Body of pancreas (tissue), 4 donors: Measurements from ENCODE around the gene KLHDC10. TPM values are rescaled to one million over a fixed set of nuclear protein-coding genes. Genes with fewer than 3 reads are reported as not detected.

Source experiments
- ATAC-seq: fragments of 150-250 bp; one replicate; pipeline ENCODE4 v1.9.1; 2016
- DNase-seq, 4 donors: peaks; one replicate each; pipeline ENCODE4 v3.0.0-alpha.2; 2019
- H3K27ac ChIP-seq, 4 donors: fragments of 200-600 bp; sonication (generic); 1 replicate in 3 of 4; 2 replicates in 1 of 4; pipeline versions ENCODE4 v1.5.1 to v1.6.1; 2016 to 2019; ENCODE audit warnings: mild to moderate bottlenecking in 1 of 4, mixed read lengths in 1 of 4, moderate library complexity in 1 of 4
- H3K27me3 ChIP-seq, 2 donors: fragments of 200-600 bp; sonication (generic); one replicate each; pipeline ENCODE4 v1.6.0; 2016; ENCODE audit warnings: mild to moderate bottlenecking in 1 of 2
- H3K36me3 ChIP-seq, 2 donors: fragments of 200-600 bp; sonication (generic); replicated peaks in 1 of 2; 2 replicates each; pipeline ENCODE4 v1.5.1; 2016; ENCODE audit warnings: low read depth in 2 of 2; ENCODE audit not compliant: insufficient read depth in 1 of 2
- H3K4me1 ChIP-seq: fragments of 200-600 bp; sonication (generic); one replicate; pipeline ENCODE4 v1.6.0; 2016
- H3K4me3 ChIP-seq, 2 donors: fragments of 200-600 bp; sonication (generic); 1 replicate in 1 of 2; 2 replicates in 1 of 2; pipeline ENCODE4 v1.5.1; 2016 to 2019
- H3K9me3 ChIP-seq, 3 donors: fragments of 200-600 bp; sonication (generic); 1 replicate in 2 of 3; 2 replicates in 1 of 3; pipeline ENCODE4 v1.5.1; 2016
- CTCF ChIP-seq, 7 experiments: fragments of 450-650 bp in 4 of 7; fragments of 200-600 bp in 3 of 7; sonication (generic) in 3 of 7; IDR thresholded peaks; one replicate each; pipeline ENCODE4 v1.5.1; 2016 to 2019; ENCODE audit warnings: antibody characterized with exemption in 7 of 7
- POLR2A ChIP-seq, 3 donors: fragments of 450-650 bp; IDR thresholded peaks; one replicate each; pipeline ENCODE4 v1.6.1; 2016; ENCODE audit warnings: antibody characterized with exemption in 3 of 3, mild to moderate bottlenecking in 2 of 3
- WGBS, 2 donors: methylation state at CpG; one replicate each; pipeline ENCODE4 v1.1.5; 2017; 5-methylcytosine and 5-hydroxymethylcytosine counted together
- intact Hi-C: fragments of 100-400 bp; cut with DNase I; formaldehyde crosslinking; loops from one replicate; pipeline ENCODE4 v1.15.1; 2023
- total RNA-seq, 2 donors: library from RNA; depleted of rRNA; stranded (reverse); fragments of >200 nt; gene quantifications; one replicate each; pipeline ENCODE4 v1.1.0, GENCODE V29; 2016

Gene KLHDC10
- total RNA-seq, 2 donors from 2014 or later, result 10.5 to 15.6 TPM

- H3K27me3 ChIP-seq, result no peaks in the 10 kb centered on the region
- 86 to 95% methylated on average over 5 of the region's 5 CpGs for WGBS, 2 donors
- H3K36me3 ChIP-seq, result peaks cover 0 to 29% of the 10 kb centered on the region in 2 donors
- ATAC-seq (no peak), DNase-seq (no peak)
- no peaks in the 10 kb centered on the region for H3K4me1 ChIP-seq
- no peak overlapping the region for H3K4me3 ChIP-seq
- intact Hi-C loops, result no loop called here
- no peak overlapping the region for H3K27ac ChIP-seq
- TF ChIP-seq CTCF (IDR thresholded peaks at IDR 0.05) (no peak), POLR2A (IDR thresholded peaks at IDR 0.05) (no peak)
- no peaks in the 10 kb centered on the region for H3K9me3 ChIP-seq
Measured at GRCh38 chr7:130024390-130024789, 45.9 kb upstream of the KLHDC10 start.

- Histone ChIP-seq H3K27ac (no peak overlapping the region), H3K27me3 (no peaks in the 10 kb centered on the region), H3K4me1 (no peaks in the 10 kb centered on the region), H3K36me3 (peaks cover 0 to 9% of the 10 kb centered on the region in 2 donors), H3K9me3 (no peaks in the 10 kb centered on the region), H3K4me3 (no peak overlapping the region)
- DNase-seq (no peak), ATAC-seq (no peak)
- intact Hi-C loops, result no loop called here
- TF ChIP-seq POLR2A (IDR thresholded peaks at IDR 0.05) (no peak), CTCF (IDR thresholded peaks at IDR 0.05) (no peak)
- WGBS, 2 donors, result 92 to 100% methylated on average over 1 of the region's 1 CpG
Measured at GRCh38 chr7:130032698-130033097, 37.6 kb upstream of the KLHDC10 start.

- H3K27me3 ChIP-seq, result no peaks in the 10 kb centered on the region
- DNase-seq (no peak), ATAC-seq (no peak)
- peaks cover 0 to 11% of the 10 kb centered on the region in 2 donors for H3K36me3 ChIP-seq
- H3K27ac ChIP-seq, result no peak overlapping the region
- intact Hi-C loops, result no loop called here
- no peaks in the 10 kb centered on the region for H3K4me1 ChIP-seq
- no peak for TF ChIP-seq POLR2A (IDR thresholded peaks at IDR 0.05)
- peak in 2 of 7 experiments; percentile 11 to 23 for TF ChIP-seq CTCF (IDR thresholded peaks at IDR 0.05)
- H3K4me3 ChIP-seq, result no peak overlapping the region
- no peaks in the 10 kb centered on the region for H3K9me3 ChIP-seq
Measured at GRCh38 chr7:130037703-130038102, 32.6 kb upstream of the KLHDC10 start.

GRCh38 chr7:130040576-130040975 is 29.8 kb upstream of the KLHDC10 start:
- ATAC-seq, result no peak
- H3K9me3 ChIP-seq, result no peaks in the 10 kb centered on the region
- no peak overlapping the region for H3K27ac ChIP-seq
- TF ChIP-seq POLR2A (IDR thresholded peaks at IDR 0.05) (no peak), CTCF (IDR thresholded peaks at IDR 0.05) (no peak)
- no peak overlapping the region for H3K4me3 ChIP-seq
- no peaks in the 10 kb centered on the region for H3K4me1 ChIP-seq
- 95 to 99% methylated on average over 4 of the region's 4 CpGs for WGBS, 2 donors
- intact Hi-C loops, result no loop called here
- H3K36me3 ChIP-seq, result peaks cover 6 to 10% of the 10 kb centered on the region in 2 donors
- no peak for DNase-seq
- no peaks in the 10 kb centered on the region for H3K27me3 ChIP-seq

- Histone ChIP-seq H3K36me3 (peaks cover 1 to 6% of the 10 kb centered on the region in 2 donors), H3K9me3 (no peaks in the 10 kb centered on the region), H3K4me1 (peaks cover 14% of the 10 kb centered on the region), H3K27me3 (no peaks in the 10 kb centered on the region), H3K27ac (no peak overlapping the region), H3K4me3 (no peak overlapping the region)
- intact Hi-C loops, result no loop called here
- 62 to 84% methylated on average over 4 of the region's 4 CpGs for WGBS, 2 donors
- ATAC-seq (no peak), DNase-seq (peak in 1 of 4 donors; percentile 1)
- no peak for TF ChIP-seq POLR2A (IDR thresholded peaks at IDR 0.05)
Measured at GRCh38 chr7:130047831-130048230, 22.5 kb upstream of the KLHDC10 start.
